Lower leg skin (tissue), 4 donors: ENCODE measurements around the gene TNNI2. TPM values are rescaled to one million over a fixed set of nuclear protein-coding genes. Genes with fewer than 3 reads are reported as not detected.

Experiments
- DNase-seq, 2 donors: peaks; one replicate each; pipeline ENCODE4 v3.0.0-alpha.2; 2019; ENCODE audit warnings: low spot score in 2 of 2
- H3K4me3 ChIP-seq: fragments of 200-600 bp; sonication (generic); 2 replicates; pipeline ENCODE4 v1.5.1; 2017; ENCODE audit warnings: mild to moderate bottlenecking, low read depth; ENCODE audit not compliant: poor library complexity, severe bottlenecking
- POLR2A ChIP-seq, 2 donors: fragments of 450-650 bp; IDR thresholded peaks; one replicate each; pipeline ENCODE4 v1.6.1; 2016 to 2017; ENCODE audit warnings: antibody characterized with exemption in 2 of 2, mild to moderate bottlenecking in 1 of 2, moderate library complexity in 1 of 2
- WGBS, 2 donors: methylation state at CpG; one replicate each; pipeline ENCODE4 v1.1.5; 2018; 5-methylcytosine and 5-hydroxymethylcytosine counted together
- intact Hi-C: fragments of 100-400 bp; cut with DNase I; formaldehyde crosslinking; loops from one replicate; pipeline ENCODE4 v1.15.0; 2023; ENCODE audit warnings: low total_unique reads
- total RNA-seq, 4 donors: library from RNA; depleted of rRNA; stranded (reverse); fragments of >200 nt; gene quantifications; one replicate each; pipeline ENCODE4 v1.1.0, GENCODE V29; 2016
- TF ChIP-seq, protein P1 (sequence below), 3 donors: fragments of 450-650 bp; IDR thresholded peaks; one replicate each; pipeline ENCODE4 v1.5.1; 2016; ENCODE audit warnings: antibody characterized with exemption in 3 of 3, mild to moderate bottlenecking in 3 of 3, moderate library complexity in 2 of 3

Gene TNNI2
- total RNA-seq, 4 donors from 2014 or later = 10.7 to 17.7 (median 15.8) TPM

DNA sequence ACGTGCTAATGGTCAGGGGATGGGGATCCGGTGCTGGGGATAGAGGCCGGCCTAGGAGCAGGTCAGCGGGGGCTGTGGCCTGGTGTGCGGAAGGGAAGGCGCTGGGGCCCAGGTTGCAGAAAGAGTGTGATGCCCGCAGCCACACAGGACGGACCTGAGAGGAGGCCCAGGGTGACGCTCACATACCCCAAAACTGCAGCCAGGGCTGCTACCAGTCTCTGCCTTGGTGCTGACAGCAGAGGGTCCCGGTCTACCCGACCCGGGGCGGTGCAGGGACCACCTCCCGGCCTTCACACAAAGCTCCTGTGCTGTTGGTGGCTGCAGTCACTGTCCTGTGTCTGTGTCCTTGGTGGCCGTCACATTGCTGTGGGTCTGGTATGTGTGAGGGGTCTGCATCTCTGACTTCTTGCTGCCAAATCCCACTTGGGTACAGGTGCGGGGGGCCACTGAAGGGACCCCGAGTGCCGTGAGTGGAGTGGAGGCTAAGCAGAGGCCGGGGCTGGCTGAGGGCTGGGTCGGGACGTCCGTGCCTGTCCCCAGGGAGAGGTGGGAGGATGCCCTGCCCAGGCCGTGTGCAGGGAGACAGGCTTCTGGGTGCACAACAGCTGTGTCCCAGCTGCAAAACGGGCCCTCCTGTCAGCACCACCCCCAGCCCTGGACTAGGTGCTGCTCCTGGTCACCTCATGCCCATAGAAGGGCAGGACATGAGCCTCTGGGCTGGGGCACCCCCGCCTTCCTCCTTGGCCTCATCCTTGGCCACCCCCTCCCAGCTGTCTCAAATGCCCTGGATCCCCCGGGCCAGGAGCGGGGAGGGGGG is 15.6 kb downstream of the TNNI2 start:
- no peak for DNase-seq
- no peak overlapping the region for H3K4me3 ChIP-seq
- intact Hi-C loops = no loop called here
- TF ChIP-seq, protein P1, sequence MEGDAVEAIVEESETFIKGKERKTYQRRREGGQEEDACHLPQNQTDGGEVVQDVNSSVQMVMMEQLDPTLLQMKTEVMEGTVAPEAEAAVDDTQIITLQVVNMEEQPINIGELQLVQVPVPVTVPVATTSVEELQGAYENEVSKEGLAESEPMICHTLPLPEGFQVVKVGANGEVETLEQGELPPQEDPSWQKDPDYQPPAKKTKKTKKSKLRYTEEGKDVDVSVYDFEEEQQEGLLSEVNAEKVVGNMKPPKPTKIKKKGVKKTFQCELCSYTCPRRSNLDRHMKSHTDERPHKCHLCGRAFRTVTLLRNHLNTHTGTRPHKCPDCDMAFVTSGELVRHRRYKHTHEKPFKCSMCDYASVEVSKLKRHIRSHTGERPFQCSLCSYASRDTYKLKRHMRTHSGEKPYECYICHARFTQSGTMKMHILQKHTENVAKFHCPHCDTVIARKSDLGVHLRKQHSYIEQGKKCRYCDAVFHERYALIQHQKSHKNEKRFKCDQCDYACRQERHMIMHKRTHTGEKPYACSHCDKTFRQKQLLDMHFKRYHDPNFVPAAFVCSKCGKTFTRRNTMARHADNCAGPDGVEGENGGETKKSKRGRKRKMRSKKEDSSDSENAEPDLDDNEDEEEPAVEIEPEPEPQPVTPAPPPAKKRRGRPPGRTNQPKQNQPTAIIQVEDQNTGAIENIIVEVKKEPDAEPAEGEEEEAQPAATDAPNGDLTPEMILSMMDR (IDR thresholded peaks at IDR 0.05) = no peak
- TF ChIP-seq POLR2A (IDR thresholded peaks at IDR 0.05) = no peak
- 74 to 93% methylated on average over 23 to 26 of the region's 27 CpGs for WGBS, 2 donors

DNA sequence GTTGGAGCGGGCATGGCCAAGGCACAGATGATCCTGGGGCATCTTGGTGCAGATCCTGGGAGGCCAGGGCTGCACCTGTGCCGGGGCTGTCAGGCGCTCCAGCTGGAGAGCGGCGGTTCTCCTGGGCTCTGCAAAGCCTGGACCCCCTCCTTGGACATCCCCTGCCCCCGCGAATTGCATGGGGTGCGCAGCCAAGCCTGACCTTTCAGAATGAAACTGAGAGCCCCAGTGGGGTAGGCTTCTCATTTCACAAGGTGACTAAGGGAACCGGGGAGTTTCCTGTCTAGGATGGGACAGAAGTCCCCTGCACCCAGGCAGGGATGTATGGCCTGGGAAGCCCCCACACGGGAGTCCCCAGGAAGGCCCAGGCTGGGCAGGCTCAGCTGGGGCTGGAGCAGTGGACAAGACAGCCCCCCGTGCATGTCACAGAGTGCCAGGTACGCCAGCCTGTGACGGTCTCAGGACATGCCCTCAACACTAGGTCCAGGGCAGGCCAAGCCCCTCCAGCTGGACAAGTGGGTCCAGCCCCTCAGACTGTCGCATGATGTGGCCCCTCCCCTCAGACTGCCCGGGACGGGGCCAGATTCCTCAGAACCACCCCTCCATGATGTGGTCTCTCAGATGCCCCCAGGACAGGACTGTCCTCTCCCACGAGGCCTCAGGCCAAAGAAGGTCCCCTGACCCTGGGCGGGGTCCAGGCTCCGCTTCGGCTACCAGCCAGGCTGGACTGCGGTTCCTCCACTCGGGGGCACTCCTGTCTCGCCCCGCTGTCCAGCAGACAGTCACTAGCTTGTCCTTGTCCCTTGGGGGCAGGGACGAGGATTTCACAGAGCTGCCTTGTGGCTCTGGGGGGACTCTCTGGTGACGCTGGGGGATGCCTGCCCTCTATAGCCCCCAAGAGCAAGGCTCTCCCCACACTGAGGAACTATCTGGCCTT is 16.4 kb downstream of the TNNI2 start:
- no peak overlapping the region for H3K4me3 ChIP-seq
- no peak for DNase-seq
- WGBS, 2 donors = 69 to 87% methylated on average over 18 to 26 of the region's 26 CpGs
- intact Hi-C loops = no loop called here
- TF ChIP-seq, protein P1 (IDR thresholded peaks at IDR 0.05) = no peak
- TF ChIP-seq POLR2A (IDR thresholded peaks at IDR 0.05) = no peak

DNA sequence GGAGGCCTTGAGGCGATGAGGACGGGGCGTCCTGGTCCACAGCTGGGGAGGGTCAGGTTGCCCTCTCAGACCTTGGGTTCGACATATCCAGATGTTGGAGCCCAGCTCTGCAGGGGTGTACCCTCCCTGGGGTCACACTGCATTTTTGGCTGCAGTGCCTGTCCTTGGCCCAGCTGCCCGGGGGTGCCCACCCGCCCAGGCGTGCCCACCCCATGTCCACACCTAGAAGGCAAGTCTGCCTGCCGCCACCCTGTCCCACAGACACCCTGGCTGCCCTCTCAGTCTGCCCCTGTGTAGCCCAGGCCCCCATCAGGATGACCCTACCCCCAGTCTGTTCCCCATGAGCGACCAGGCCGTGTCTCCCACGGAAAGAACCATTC is 17.1 kb downstream of the TNNI2 start:
- intact Hi-C loops = no loop called here
- 88 to 95% methylated on average over 6 to 10 of the region's 11 CpGs for WGBS, 2 donors
- H3K4me3 ChIP-seq = no peak overlapping the region
- no peak for DNase-seq
- TF ChIP-seq POLR2A (IDR thresholded peaks at IDR 0.05) = no peak
- TF ChIP-seq, protein P1 (IDR thresholded peaks at IDR 0.05) = no peak

DNA sequence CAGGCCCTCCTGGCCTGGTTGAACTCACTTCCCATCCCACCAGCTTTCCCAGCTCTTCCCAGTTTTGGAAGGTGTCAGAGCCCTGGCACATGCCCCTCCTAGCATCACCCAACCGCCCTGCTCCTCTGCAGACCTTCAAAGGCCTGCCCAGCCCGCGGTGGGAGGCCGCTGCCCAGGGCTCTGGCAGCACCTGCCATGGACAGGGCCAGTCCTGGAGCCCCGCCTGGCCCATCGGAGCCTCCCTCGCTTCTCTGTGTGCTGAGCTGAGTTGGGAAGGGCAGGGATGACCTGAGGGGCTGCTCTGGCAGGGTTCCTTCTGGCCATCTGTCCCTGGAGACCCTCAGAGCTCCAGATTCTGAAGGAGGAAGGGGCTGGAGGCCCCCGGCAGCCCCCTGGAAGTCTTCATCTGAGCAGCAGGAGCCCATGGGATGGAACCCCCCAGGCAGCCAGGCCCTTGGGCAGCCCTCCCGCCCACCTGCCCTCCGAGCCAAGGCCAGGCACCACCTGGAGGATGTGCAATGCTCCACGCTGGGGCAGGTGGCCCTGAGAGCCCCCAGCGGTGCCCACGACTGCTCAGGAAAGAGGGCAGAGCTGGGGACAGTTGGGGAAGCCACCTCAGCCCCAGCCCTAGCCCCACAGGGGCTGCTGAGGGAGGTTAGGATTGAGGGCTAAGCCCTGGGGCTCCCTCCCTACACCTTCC is 17.7 kb downstream of the TNNI2 start:
- TF ChIP-seq, protein P1 (IDR thresholded peaks at IDR 0.05) = no peak
- no peak for TF ChIP-seq POLR2A (IDR thresholded peaks at IDR 0.05)
- 93 to 97% methylated on average over 5 to 13 of the region's 13 CpGs for WGBS, 2 donors
- DNase-seq = no peak
- H3K4me3 ChIP-seq = no peak overlapping the region
- intact Hi-C loops = no loop called here

DNA sequence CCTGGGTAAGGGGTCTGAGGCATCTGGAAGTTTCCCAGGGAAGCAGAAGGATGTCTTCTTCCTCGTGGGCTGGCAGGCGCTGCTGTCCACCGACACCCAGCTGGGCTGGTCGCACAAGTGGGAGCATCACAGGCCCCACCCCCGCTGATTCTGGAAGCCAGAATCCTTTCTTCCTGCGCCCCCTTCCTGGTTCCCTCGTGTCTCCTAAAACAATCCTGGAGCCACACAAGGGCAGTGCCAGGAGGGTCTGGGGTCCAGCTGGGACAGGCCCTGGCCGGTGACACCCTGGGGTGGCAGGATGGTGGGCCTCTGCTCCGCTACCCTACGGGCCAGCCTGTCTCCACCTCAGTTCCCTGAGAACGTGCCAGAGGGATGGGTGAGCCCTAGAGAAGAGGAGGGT is 18.3 kb downstream of the TNNI2 start:
- DNase-seq = no peak
- TF ChIP-seq POLR2A (IDR thresholded peaks at IDR 0.05) = no peak
- TF ChIP-seq, protein P1 (IDR thresholded peaks at IDR 0.05) = no peak
- H3K4me3 ChIP-seq = no peak overlapping the region
- intact Hi-C loops = no loop called here
- 82 to 84% methylated on average over 11 of the region's 11 CpGs for WGBS, 2 donors
